MCF 10A (cell line): ENCODE measurements around the gene FAM217A. TPM values are rescaled to one million over a fixed set of nuclear protein-coding genes. Genes with fewer than 3 reads are reported as not detected.

Source experiments
- BruUV-seq: library from RNA; stranded (reverse); fragments of 400-500 nt; replicated peaks from 2 replicates; lab custom pipeline; 2021; lab: Mats Ljungman, UMichigan
- CTCF ChIA-PET: fragments of 300-600 bp; sonication (Branson Sonifier 250); formaldehyde crosslinking; extraction: SDS; loops from one replicate; lab custom pipeline; 2021; ENCODE audit warnings: antibody characterized with exemption, inconsistent platforms; lab: Yijun Ruan, JAX
- POLR2A ChIA-PET: fragments of 300-600, 350-650 bp; sonication (Branson Sonifier 250); formaldehyde crosslinking; extraction: SDS; loops from one replicate; lab custom pipeline; 2020; ENCODE audit warnings: antibody characterized with exemption, inconsistent platforms; lab: Yijun Ruan, JAX
- DNase-seq: peaks from one replicate; pipeline ENCODE4 v3.0.0-alpha.2; 2018; ENCODE audit not compliant: unreplicated experiment
- H3K27ac Mint-ChIP-seq: one replicate; pipeline ENCODE4 v1.8.0; 2022; ENCODE audit warnings: mild to moderate bottlenecking, low read depth, mixed read lengths; ENCODE audit not compliant: unreplicated experiment
- H3K27me3 Mint-ChIP-seq: one replicate; pipeline ENCODE4 v1.8.0; 2022; ENCODE audit warnings: mixed read lengths; ENCODE audit not compliant: insufficient read depth, unreplicated experiment
- H3K36me3 Mint-ChIP-seq: one replicate; pipeline ENCODE4 v1.8.0; 2022; ENCODE audit warnings: mild to moderate bottlenecking, moderate library complexity, mixed read lengths; ENCODE audit not compliant: insufficient read depth, unreplicated experiment
- H3K4me1 Mint-ChIP-seq: one replicate; pipeline ENCODE4 v1.8.0; 2022; ENCODE audit warnings: mixed read lengths; ENCODE audit not compliant: insufficient read depth, unreplicated experiment
- H3K4me3 Mint-ChIP-seq: one replicate; pipeline ENCODE4 v1.8.0; 2022; ENCODE audit warnings: mild to moderate bottlenecking, moderate library complexity, mixed read lengths; ENCODE audit not compliant: unreplicated experiment
- H3K9me3 Mint-ChIP-seq: one replicate; pipeline ENCODE4 v1.8.0; 2022; ENCODE audit warnings: mixed read lengths; ENCODE audit not compliant: unreplicated experiment
- CTCF ChIP-seq: fragments of 200-600 bp; IDR thresholded peaks from one replicate; pipeline ENCODE4 v1.8.0; 2022; ENCODE audit warnings: antibody characterized with exemption, mild to moderate bottlenecking; ENCODE audit not compliant: unreplicated experiment
- intact Hi-C: fragments of 100-400 bp; cut with micrococcal nuclease; formaldehyde crosslinking; loops from 2 replicates; pipeline ENCODE4 v1.14.1; 2022
- total RNA-seq: library from RNA; stranded (reverse); gene quantifications from 2 replicates; pipeline ENCODE4 v1.2.3, GENCODE V29; 2022

FAM217A gene
- total RNA-seq, 1 experiment from 2014 or later: not detected

- TF ChIP-seq CTCF: no peak
- no peaks in the 10 kb centered on the region for H3K27me3 Mint-ChIP-seq
- POLR2A ChIA-PET: interaction anchor here (1.3 kb wide), 3 partner anchors 11 to 18 kb away, joined by 4 read pairs; no protein-coding TSS in a partner anchor
- CTCF ChIA-PET: interaction anchor here (0.6 kb wide), 1 partner anchor 18 kb away, joined by 3 read pairs; no protein-coding TSS in a partner anchor
- no peak overlapping the region for H3K4me3 Mint-ChIP-seq
- H3K4me1 Mint-ChIP-seq: peaks cover 20% of the 10 kb centered on the region
- BruUV-seq: no TSS peak
- H3K27ac Mint-ChIP-seq: no peak overlapping the region
- intact Hi-C loops: no loop called here
- H3K36me3 Mint-ChIP-seq: peaks cover 90% of the 10 kb centered on the region
- no peaks in the 10 kb centered on the region for H3K9me3 Mint-ChIP-seq
- no peak for DNase-seq
Observed at GRCh38 chr6:4036581-4036980, 42.4 kb downstream of the FAM217A start.

GRCh38 chr6:4032475-4032874, 46.5 kb downstream of the FAM217A start:
- H3K27me3 Mint-ChIP-seq: no peaks in the 10 kb centered on the region
- H3K4me1 Mint-ChIP-seq: peaks cover 31% of the 10 kb centered on the region
- ChIA-PET CTCF (interaction anchor here (0.6 to 0.8 kb wide), 3 partner anchors 9 to 35 kb away, joined by 3 read pairs; no protein-coding TSS in a partner anchor), POLR2A (interaction anchor here (1.0 to 1.4 kb wide), 3 partner anchors 8 to 287 kb away, joined by 3 to 7 read pairs (median 4); a partner anchor contains a TSS)
- no peak overlapping the region for H3K27ac Mint-ChIP-seq
- H3K4me3 Mint-ChIP-seq: no peak overlapping the region
- peaks cover 85% of the 10 kb centered on the region for H3K36me3 Mint-ChIP-seq
- no peaks in the 10 kb centered on the region for H3K9me3 Mint-ChIP-seq
- no TSS peak for BruUV-seq
- intact Hi-C loops: no loop called here
- no peak for TF ChIP-seq CTCF
- DNase-seq: no peak

DNA sequence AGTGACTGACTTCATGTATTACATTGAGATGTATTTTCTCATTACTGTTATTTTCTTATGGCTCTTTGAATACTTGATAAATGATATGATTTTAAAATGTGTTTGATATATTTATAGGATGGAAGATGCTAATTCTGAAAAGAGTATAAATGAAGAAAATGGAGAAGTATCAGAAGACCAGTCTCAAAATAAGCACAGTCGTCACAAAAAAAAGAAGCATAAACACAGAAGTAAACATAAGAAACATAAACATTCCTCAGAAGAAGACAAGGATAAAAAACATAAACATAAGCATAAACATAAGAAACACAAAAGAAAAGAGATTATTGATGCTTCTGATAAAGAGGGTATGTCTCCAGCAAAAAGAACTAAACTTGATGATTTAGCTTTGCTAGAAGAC, 47.5 kb downstream of the FAM217A start:
- CTCF ChIA-PET: no interaction called here
- intact Hi-C loops: no loop called here
- TF ChIP-seq CTCF: no peak
- H3K4me1 Mint-ChIP-seq: peaks cover 37% of the 10 kb centered on the region
- H3K36me3 Mint-ChIP-seq: peaks cover 79% of the 10 kb centered on the region
- no peak overlapping the region for H3K4me3 Mint-ChIP-seq
- H3K27ac Mint-ChIP-seq: no peak overlapping the region
- no TSS peak for BruUV-seq
- POLR2A ChIA-PET: interaction anchor here (2.0 kb wide), 1 partner anchor 10 kb away, joined by 14 read pairs; a partner anchor contains a TSS
- H3K27me3 Mint-ChIP-seq: no peaks in the 10 kb centered on the region
- DNase-seq: no peak
- H3K9me3 Mint-ChIP-seq: no peaks in the 10 kb centered on the region

DNA sequence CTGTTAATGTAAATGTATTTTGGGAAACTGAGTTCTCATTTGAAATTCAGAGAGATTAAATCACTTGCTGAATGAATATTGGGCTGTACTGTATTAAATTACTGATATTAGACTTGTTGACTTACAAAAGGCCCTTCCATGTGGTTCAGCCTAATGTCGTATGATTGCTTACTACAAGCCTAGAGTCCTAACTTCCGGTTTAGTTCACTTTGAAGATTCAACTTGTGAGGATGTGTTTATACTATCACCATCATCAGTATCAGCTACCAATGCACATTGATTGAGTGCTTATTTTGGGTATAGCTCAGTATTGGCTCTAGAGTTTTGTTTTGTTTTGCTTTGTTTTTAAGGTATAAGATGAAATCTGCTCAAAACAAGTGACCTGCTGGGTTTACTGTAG, 48.3 kb downstream of the FAM217A start:
- ChIA-PET POLR2A (interaction anchor here (2.0 kb wide), 1 partner anchor 9 kb away, joined by 14 read pairs; a partner anchor contains a TSS), CTCF (interaction anchor here (0.6 kb wide), 1 partner anchor 16 kb away, joined by 3 read pairs; no protein-coding TSS in a partner anchor)
- no peak overlapping the region for H3K27ac Mint-ChIP-seq

More for the DNA sequence above, 48.3 kb downstream of the FAM217A start:
- Mint-ChIP-seq H3K4me1 (peaks cover 37% of the 10 kb centered on the region), H3K4me3 (no peak overlapping the region), H3K36me3 (peaks cover 74% of the 10 kb centered on the region), H3K27me3 (no peaks in the 10 kb centered on the region), H3K9me3 (no peaks in the 10 kb centered on the region)
- intact Hi-C loops: no loop called here
- no peak for TF ChIP-seq CTCF
- DNase-seq: no peak
- no TSS peak for BruUV-seq
